GM23338 (cell line): ENCODE results near the gene CD244. TPM values are rescaled to one million over a fixed set of nuclear protein-coding genes. Genes with fewer than 3 reads are reported as not detected.

Source experiments
- ATAC-seq: fragments of 200-7000 bp; cut with Tn5 transposase; 3 replicates; pipeline ENCODE4 v1.9.1; 2020
- DNase-seq: peaks from one replicate; pipeline ENCODE4 v3.0.0-alpha.2; 2015; ENCODE audit warnings: low spot score
- H2AFZ ChIP-seq: fragments of 200-600 bp; sonication (generic); 2 replicates; pipeline ENCODE4 v1.8.0; 2016; ENCODE audit warnings: antibody characterized with exemption, mild to moderate bottlenecking, moderate library complexity
- H3F3A ChIP-seq: fragments of 200-600 bp; sonication (generic); replicated peaks from 2 replicates; pipeline ENCODE4 v1.8.0; 2017; ENCODE audit warnings: antibody characterized with exemption, mixed run types, low read depth
- H3K27ac ChIP-seq: fragments of 200-600 bp; sonication (generic); 2 replicates; pipeline ENCODE4 v1.6.1; 2016; ENCODE audit warnings: low read depth
- H3K27me3 ChIP-seq: fragments of 200-600 bp; sonication (generic); 2 replicates; pipeline ENCODE4 v1.8.0; 2016; ENCODE audit warnings: mild to moderate bottlenecking, mixed run types, moderate library complexity; ENCODE audit not compliant: insufficient read depth
- H3K36me3 ChIP-seq: fragments of 200-600 bp; sonication (generic); 2 replicates; pipeline ENCODE4 v1.8.0; 2016; ENCODE audit warnings: mild to moderate bottlenecking; ENCODE audit not compliant: insufficient read depth
- H3K4me1 ChIP-seq: fragments of 200-600 bp; sonication (generic); 2 replicates; pipeline ENCODE4 v1.8.0; 2016; ENCODE audit warnings: mild to moderate bottlenecking, moderate library complexity; ENCODE audit not compliant: insufficient read depth
- H3K4me2 ChIP-seq: fragments of 200-600 bp; sonication (generic); 2 replicates; pipeline ENCODE4 v1.7.1; 2017; ENCODE audit warnings: mixed run types
- H3K4me3 ChIP-seq: fragments of 200-600 bp; sonication (generic); 2 replicates; pipeline ENCODE4 v1.6.1; 2016; ENCODE audit warnings: mixed run types
- H3K79me2 ChIP-seq: fragments of 200-600 bp; sonication (generic); replicated peaks from 2 replicates; pipeline ENCODE4 v1.8.0; 2017; ENCODE audit warnings: mild to moderate bottlenecking; ENCODE audit not compliant: insufficient read depth
- H3K9me2 ChIP-seq: fragments of 200-600 bp; sonication (generic); 2 replicates; pipeline ENCODE4 v1.8.0; 2017; ENCODE audit not compliant: insufficient read depth
- H4K20me1 ChIP-seq: fragments of 200-600 bp; sonication (generic); replicated peaks from 2 replicates; pipeline ENCODE4 v1.8.0; 2017; ENCODE audit warnings: mild to moderate bottlenecking; ENCODE audit not compliant: insufficient read depth
- H3K27ac Mint-ChIP-seq: 2 replicates; pipeline ENCODE4 v1.8.0; 2020; ENCODE audit warnings: inconsistent platforms, mild to moderate bottlenecking, moderate library complexity, mixed read lengths
- H3K27me3 Mint-ChIP-seq: 3 replicates; pipeline ENCODE4 v1.8.0; 2022; ENCODE audit warnings: low read depth, mild to moderate bottlenecking, moderate library complexity, mixed read lengths, inconsistent platforms; ENCODE audit not compliant: insufficient read depth, poor library complexity
- H3K36me3 Mint-ChIP-seq: 3 replicates; pipeline ENCODE4 v1.8.0; 2021; ENCODE audit warnings: low read depth, mild to moderate bottlenecking, inconsistent platforms, moderate library complexity, mixed read lengths
- H3K4me1 Mint-ChIP-seq: 3 replicates; pipeline ENCODE4 v1.8.0; 2020; ENCODE audit warnings: mild to moderate bottlenecking, inconsistent platforms, mixed read lengths
- H3K4me3 Mint-ChIP-seq: 3 replicates; pipeline ENCODE4 v1.8.0; 2021; ENCODE audit warnings: moderate library complexity, mild to moderate bottlenecking, inconsistent platforms, mixed read lengths
- H3K9me3 Mint-ChIP-seq: 3 replicates; pipeline ENCODE4 v1.8.0; 2020; ENCODE audit warnings: moderate library complexity, mild to moderate bottlenecking, inconsistent platforms, mixed read lengths
- CREB1 ChIP-seq: fragments of 250-450 bp; sonication (Bioruptor Pico); IDR thresholded peaks from 2 replicates; pipeline ENCODE4 v1.5.0; 2020; ENCODE audit warnings: low read depth, mild to moderate bottlenecking, moderate library complexity
- EZH2 ChIP-seq: fragments of 200-600 bp; sonication (generic); IDR thresholded peaks from one replicate; pipeline ENCODE4 v1.8.0; 2017; ENCODE audit warnings: antibody characterized with exemption, mild to moderate bottlenecking, low read depth; ENCODE audit not compliant: unreplicated experiment
- EZH2phosphoT487 ChIP-seq: fragments of 200-600 bp; sonication (generic); IDR thresholded peaks from one replicate; pipeline ENCODE4 v1.8.1; 2018; ENCODE audit warnings: antibody characterized with exemption; ENCODE audit not compliant: unreplicated experiment
- JUNB ChIP-seq: IDR thresholded peaks from one replicate; pipeline ENCODE4 v1.6.1; 2016; ENCODE audit warnings: antibody characterized with exemption; ENCODE audit not compliant: unreplicated experiment
- NANOG ChIP-seq: IDR thresholded peaks from 2 replicates; pipeline ENCODE4 v1.6.1; 2016; ENCODE audit warnings: antibody characterized with exemption, borderline replicate concordance
- POLR2AphosphoS5 ChIP-seq: IDR thresholded peaks from 2 replicates; pipeline ENCODE4 v1.6.1; 2016; ENCODE audit warnings: antibody characterized with exemption, low read depth
- REST ChIP-seq: IDR thresholded peaks from one replicate; pipeline ENCODE4 v1.6.1; 2018; ENCODE audit warnings: antibody characterized with exemption; ENCODE audit not compliant: unreplicated experiment
- STAT1 ChIP-seq: IDR thresholded peaks from one replicate; pipeline ENCODE4 v1.6.1; 2016; ENCODE audit warnings: antibody characterized with exemption; ENCODE audit not compliant: unreplicated experiment
- ZNF114 ChIP-seq: fragments of 250-450 bp; sonication (Bioruptor Pico); IDR thresholded peaks from 2 replicates; pipeline ENCODE4 v1.5.0; 2020; ENCODE audit warnings: mild to moderate bottlenecking, moderate library complexity
- ZNF331 ChIP-seq: fragments of 250-450 bp; sonication (Bioruptor Pico); IDR thresholded peaks from 2 replicates; pipeline ENCODE4 v1.5.0; 2020; ENCODE audit warnings: low read depth, mild to moderate bottlenecking, moderate library complexity
- polyA plus RNA-seq: library from polyadenylated mRNA; unstranded; fragments of >200 nt; fragmentation: Nextera tagmentation; extraction: Ambion mirVana; gene quantifications from 2 replicates; pipeline ENCODE4 v1.2.1, GENCODE V29; 2016
- total RNA-seq: library from RNA; depleted of rRNA; stranded (reverse); fragments of >200 nt; shearing (Covaris generic); gene quantifications from 2 replicates; pipeline ENCODE4 v1.2.3, GENCODE V29; 2014
- TF ChIP-seq, protein P1 (sequence below): IDR thresholded peaks from 2 replicates; pipeline ENCODE4 v1.6.1; 2016; ENCODE audit warnings: antibody characterized with exemption
- TF ChIP-seq, protein P2 (sequence below): fragments of 250-450 bp; sonication (Bioruptor Pico); IDR thresholded peaks from 2 replicates; pipeline ENCODE4 v1.5.0; 2020; ENCODE audit warnings: mild to moderate bottlenecking, moderate library complexity
- TF ChIP-seq, protein P3 (sequence below), 2 experiments: fragments of 200-600 bp in 1 of 2; sonication (generic) in 1 of 2; conservative IDR thresholded peaks; 2 replicates each; pipeline versions ENCODE4 v1.5.1 to v1.6.1; 2016 to 2017; ENCODE audit warnings: antibody characterized with exemption in 2 of 2, low read depth in 2 of 2, mild to moderate bottlenecking in 2 of 2, moderate library complexity in 1 of 2

CD244 gene
- total and polyA plus RNA-seq, 2 experiments from 2014 or later = not detected

- H4K20me1 ChIP-seq = no peaks in the 10 kb centered on the region
- no peak overlapping the region for H3K4me3 ChIP-seq
- no peaks in the 10 kb centered on the region for H3K4me1 Mint-ChIP-seq
- no peaks in the 10 kb centered on the region for H3K36me3 Mint-ChIP-seq
- no peak overlapping the region for H3K4me2 ChIP-seq
- no peaks in the 10 kb centered on the region; the same call in 2 of the 3 replicates for H3K9me3 Mint-ChIP-seq
- H3K36me3 ChIP-seq = no peaks in the 10 kb centered on the region
- TF ChIP-seq NANOG (no peak), JUNB (no peak), REST (no peak), ZNF114 (CRISPR knock-in tag) (no peak), CREB1 (CRISPR knock-in tag) (no peak), STAT1 (no peak), EZH2 (no peak), EZH2phosphoT487 (no peak), ZNF331 (CRISPR knock-in tag) (no peak), POLR2AphosphoS5 (no peak)
- TF ChIP-seq, protein P1, sequence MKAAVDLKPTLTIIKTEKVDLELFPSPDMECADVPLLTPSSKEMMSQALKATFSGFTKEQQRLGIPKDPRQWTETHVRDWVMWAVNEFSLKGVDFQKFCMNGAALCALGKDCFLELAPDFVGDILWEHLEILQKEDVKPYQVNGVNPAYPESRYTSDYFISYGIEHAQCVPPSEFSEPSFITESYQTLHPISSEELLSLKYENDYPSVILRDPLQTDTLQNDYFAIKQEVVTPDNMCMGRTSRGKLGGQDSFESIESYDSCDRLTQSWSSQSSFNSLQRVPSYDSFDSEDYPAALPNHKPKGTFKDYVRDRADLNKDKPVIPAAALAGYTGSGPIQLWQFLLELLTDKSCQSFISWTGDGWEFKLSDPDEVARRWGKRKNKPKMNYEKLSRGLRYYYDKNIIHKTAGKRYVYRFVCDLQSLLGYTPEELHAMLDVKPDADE = no peak
- TF ChIP-seq, protein P2, sequence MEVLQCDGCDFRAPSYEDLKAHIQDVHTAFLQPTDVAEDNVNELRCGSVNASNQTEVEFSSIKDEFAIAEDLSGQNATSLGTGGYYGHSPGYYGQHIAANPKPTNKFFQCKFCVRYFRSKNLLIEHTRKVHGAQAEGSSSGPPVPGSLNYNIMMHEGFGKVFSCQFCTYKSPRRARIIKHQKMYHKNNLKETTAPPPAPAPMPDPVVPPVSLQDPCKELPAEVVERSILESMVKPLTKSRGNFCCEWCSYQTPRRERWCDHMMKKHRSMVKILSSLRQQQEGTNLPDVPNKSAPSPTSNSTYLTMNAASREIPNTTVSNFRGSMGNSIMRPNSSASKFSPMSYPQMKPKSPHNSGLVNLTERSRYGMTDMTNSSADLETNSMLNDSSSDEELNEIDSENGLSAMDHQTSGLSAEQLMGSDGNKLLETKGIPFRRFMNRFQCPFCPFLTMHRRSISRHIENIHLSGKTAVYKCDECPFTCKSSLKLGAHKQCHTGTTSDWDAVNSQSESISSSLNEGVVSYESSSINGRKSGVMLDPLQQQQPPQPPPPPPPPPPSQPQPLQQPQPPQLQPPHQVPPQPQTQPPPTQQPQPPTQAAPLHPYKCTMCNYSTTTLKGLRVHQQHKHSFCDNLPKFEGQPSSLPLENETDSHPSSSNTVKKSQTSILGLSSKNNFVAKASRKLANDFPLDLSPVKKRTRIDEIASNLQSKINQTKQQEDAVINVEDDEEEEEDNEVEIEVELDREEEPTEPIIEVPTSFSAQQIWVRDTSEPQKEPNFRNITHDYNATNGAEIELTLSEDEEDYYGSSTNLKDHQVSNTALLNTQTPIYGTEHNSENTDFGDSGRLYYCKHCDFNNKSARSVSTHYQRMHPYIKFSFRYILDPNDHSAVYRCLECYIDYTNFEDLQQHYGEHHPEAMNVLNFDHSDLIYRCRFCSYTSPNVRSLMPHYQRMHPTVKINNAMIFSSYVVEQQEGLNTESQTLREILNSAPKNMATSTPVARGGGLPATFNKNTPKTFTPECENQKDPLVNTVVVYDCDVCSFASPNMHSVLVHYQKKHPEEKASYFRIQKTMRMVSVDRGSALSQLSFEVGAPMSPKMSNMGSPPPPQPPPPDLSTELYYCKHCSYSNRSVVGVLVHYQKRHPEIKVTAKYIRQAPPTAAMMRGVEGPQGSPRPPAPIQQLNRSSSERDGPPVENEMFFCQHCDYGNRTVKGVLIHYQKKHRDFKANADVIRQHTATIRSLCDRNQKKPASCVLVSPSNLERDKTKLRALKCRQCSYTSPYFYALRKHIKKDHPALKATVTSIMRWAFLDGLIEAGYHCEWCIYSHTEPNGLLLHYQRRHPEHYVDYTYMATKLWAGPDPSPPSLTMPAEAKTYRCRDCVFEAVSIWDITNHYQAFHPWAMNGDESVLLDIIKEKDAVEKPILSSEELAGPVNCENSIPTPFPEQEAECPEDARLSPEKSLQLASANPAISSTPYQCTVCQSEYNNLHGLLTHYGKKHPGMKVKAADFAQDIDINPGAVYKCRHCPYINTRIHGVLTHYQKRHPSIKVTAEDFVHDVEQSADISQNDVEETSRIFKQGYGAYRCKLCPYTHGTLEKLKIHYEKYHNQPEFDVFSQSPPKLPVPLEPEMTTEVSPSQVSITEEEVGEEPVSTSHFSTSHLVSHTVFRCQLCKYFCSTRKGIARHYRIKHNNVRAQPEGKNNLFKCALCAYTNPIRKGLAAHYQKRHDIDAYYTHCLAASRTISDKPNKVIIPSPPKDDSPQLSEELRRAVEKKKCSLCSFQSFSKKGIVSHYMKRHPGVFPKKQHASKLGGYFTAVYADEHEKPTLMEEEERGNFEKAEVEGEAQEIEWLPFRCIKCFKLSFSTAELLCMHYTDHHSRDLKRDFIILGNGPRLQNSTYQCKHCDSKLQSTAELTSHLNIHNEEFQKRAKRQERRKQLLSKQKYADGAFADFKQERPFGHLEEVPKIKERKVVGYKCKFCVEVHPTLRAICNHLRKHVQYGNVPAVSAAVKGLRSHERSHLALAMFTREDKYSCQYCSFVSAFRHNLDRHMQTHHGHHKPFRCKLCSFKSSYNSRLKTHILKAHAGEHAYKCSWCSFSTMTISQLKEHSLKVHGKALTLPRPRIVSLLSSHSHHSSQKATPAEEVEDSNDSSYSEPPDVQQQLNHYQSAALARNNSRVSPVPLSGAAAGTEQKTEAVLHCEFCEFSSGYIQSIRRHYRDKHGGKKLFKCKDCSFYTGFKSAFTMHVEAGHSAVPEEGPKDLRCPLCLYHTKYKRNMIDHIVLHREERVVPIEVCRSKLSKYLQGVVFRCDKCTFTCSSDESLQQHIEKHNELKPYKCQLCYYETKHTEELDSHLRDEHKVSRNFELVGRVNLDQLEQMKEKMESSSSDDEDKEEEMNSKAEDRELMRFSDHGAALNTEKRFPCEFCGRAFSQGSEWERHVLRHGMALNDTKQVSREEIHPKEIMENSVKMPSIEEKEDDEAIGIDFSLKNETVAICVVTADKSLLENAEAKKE (CRISPR knock-in tag) = no peak
- TF ChIP-seq, protein P3, sequence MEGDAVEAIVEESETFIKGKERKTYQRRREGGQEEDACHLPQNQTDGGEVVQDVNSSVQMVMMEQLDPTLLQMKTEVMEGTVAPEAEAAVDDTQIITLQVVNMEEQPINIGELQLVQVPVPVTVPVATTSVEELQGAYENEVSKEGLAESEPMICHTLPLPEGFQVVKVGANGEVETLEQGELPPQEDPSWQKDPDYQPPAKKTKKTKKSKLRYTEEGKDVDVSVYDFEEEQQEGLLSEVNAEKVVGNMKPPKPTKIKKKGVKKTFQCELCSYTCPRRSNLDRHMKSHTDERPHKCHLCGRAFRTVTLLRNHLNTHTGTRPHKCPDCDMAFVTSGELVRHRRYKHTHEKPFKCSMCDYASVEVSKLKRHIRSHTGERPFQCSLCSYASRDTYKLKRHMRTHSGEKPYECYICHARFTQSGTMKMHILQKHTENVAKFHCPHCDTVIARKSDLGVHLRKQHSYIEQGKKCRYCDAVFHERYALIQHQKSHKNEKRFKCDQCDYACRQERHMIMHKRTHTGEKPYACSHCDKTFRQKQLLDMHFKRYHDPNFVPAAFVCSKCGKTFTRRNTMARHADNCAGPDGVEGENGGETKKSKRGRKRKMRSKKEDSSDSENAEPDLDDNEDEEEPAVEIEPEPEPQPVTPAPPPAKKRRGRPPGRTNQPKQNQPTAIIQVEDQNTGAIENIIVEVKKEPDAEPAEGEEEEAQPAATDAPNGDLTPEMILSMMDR (conservative IDR thresholded peaks at IDR 0.05; ENCODE audit: low read depth in 2 of 2) = no peak
- no peaks in the 10 kb centered on the region for H3K27me3 ChIP-seq
- DNase-seq (no peak), ATAC-seq (no peak)
- no peak overlapping the region for H2AFZ ChIP-seq
- no peak overlapping the region for H3K27ac ChIP-seq
- no peaks in the 10 kb centered on the region for H3K9me2 ChIP-seq
- peaks cover 3% of the 10 kb centered on the region for H3K27me3 Mint-ChIP-seq
- no peak overlapping the region for H3K4me3 Mint-ChIP-seq
- no peaks in the 10 kb centered on the region for H3K79me2 ChIP-seq
- no peaks in the 10 kb centered on the region for H3K4me1 ChIP-seq
- no peaks in the 10 kb centered on the region for H3F3A ChIP-seq
- no peak overlapping the region for H3K27ac Mint-ChIP-seq
These were observed 64.2 kb downstream of the CD244 start for GRCh38 chr1:160798439-160798838.
